Measurements from ENCODE around the gene VIPR2.

GRCh38 chr7:159010937-159011721, 133.5 kb downstream of the VIPR2 start:
- TF ChIP-seq, protein P1, sequence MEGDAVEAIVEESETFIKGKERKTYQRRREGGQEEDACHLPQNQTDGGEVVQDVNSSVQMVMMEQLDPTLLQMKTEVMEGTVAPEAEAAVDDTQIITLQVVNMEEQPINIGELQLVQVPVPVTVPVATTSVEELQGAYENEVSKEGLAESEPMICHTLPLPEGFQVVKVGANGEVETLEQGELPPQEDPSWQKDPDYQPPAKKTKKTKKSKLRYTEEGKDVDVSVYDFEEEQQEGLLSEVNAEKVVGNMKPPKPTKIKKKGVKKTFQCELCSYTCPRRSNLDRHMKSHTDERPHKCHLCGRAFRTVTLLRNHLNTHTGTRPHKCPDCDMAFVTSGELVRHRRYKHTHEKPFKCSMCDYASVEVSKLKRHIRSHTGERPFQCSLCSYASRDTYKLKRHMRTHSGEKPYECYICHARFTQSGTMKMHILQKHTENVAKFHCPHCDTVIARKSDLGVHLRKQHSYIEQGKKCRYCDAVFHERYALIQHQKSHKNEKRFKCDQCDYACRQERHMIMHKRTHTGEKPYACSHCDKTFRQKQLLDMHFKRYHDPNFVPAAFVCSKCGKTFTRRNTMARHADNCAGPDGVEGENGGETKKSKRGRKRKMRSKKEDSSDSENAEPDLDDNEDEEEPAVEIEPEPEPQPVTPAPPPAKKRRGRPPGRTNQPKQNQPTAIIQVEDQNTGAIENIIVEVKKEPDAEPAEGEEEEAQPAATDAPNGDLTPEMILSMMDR (IDR thresholded peaks at IDR 0.05), result no peak
- TF ChIP-seq POLR2A (IDR thresholded peaks at IDR 0.05), result no peak
